GM12865 (cell line): ENCODE measurements around the gene CNTNAP2.
A peak's percentile ranks its signal among the peaks of the same experiment; 100 is the strongest.

Source experiments
- DNase-seq: peaks from one replicate; pipeline ENCODE4 v3.0.0; 2010; ENCODE audit warnings: low read depth
- H3K4me3 ChIP-seq: 2 replicates; pipeline ENCODE4 v1.5.1; 2011; ENCODE audit warnings: mild to moderate bottlenecking, low read depth, low read length, control low read depth
- CTCF ChIP-seq: IDR thresholded peaks from 2 replicates; pipeline ENCODE4 v1.5.1; 2011; ENCODE audit warnings: low read length, control low read depth, low read depth, inconsistent platforms; ENCODE audit not compliant: insufficient read depth; ENCODE audit errors: missing control alignments

The CNTNAP2 gene

GRCh38 chr7:148397056-148397455, 2280.5 kb downstream of the CNTNAP2 start:
- no peak for TF ChIP-seq CTCF
- no peak for DNase-seq
- H3K4me3 ChIP-seq, result no peak overlapping the region

- TF ChIP-seq CTCF, result no peak
- H3K4me3 ChIP-seq, result no peak overlapping the region
- no peak for DNase-seq
Measured at GRCh38 chr7:148397551-148397950, 2280.9 kb downstream of the CNTNAP2 start.

GRCh38 chr7:148397985-148398384, 2281.4 kb downstream of the CNTNAP2 start:
- TF ChIP-seq CTCF, result no peak
- no peak overlapping the region for H3K4me3 ChIP-seq
- no peak for DNase-seq

- H3K4me3 ChIP-seq, result no peak overlapping the region
- DNase-seq, result peak; percentile 6
- no peak for TF ChIP-seq CTCF
Measured at GRCh38 chr7:148398844-148399365, 2282.3 kb downstream of the CNTNAP2 start.

- no peak overlapping the region for H3K4me3 ChIP-seq
- DNase-seq, result no peak
- TF ChIP-seq CTCF, result no peak
Measured at GRCh38 chr7:148400101-148400500, 2283.5 kb downstream of the CNTNAP2 start.

- H3K4me3 ChIP-seq, result no peak overlapping the region
- no peak for DNase-seq
- TF ChIP-seq CTCF, result no peak
Measured at GRCh38 chr7:148402159-148402558, 2285.6 kb downstream of the CNTNAP2 start.

- DNase-seq, result no peak
- no peak overlapping the region for H3K4me3 ChIP-seq
- TF ChIP-seq CTCF, result no peak
Measured at GRCh38 chr7:148403466-148403993, 2286.9 kb downstream of the CNTNAP2 start.
